Measurements from ENCODE around the gene OXCT1.
"Not testable (repeated sequence)": the region's sequence is repeated elsewhere in the genome, so short reads cannot be mapped to it uniquely, and the experiment has no call there.

OXCT1 gene

GRCh38 chr5:41827792-41828191 is 42.4 kb downstream of the OXCT1 start:
- no peak for DNase-seq (ENCODE audit: low read depth in 2 of 2)

- DNase-seq (ENCODE audit: low read depth in 2 of 2), result no peak
These were observed 48.2 kb downstream of the OXCT1 start for GRCh38 chr5:41822036-41822435.

- DNase-seq (ENCODE audit: low read depth in 2 of 2), result no peak
These were observed 49.2 kb downstream of the OXCT1 start for GRCh38 chr5:41821051-41821450.

- no peak for DNase-seq (ENCODE audit: low read depth in 2 of 2)
These were observed 50.1 kb downstream of the OXCT1 start for GRCh38 chr5:41820150-41820549.

- no peak for DNase-seq (ENCODE audit: low read depth in 2 of 2)
These were observed 52.5 kb downstream of the OXCT1 start for GRCh38 chr5:41817625-41818301.

GRCh38 chr5:41815663-41816229 is 54.5 kb downstream of the OXCT1 start:
- DNase-seq (ENCODE audit: low read depth in 2 of 2), result no peak

- no peak for DNase-seq (ENCODE audit: low read depth in 2 of 2)
These were observed 55.0 kb downstream of the OXCT1 start for GRCh38 chr5:41815261-41815660.

GRCh38 chr5:41814306-41814705 is 55.9 kb downstream of the OXCT1 start:
- DNase-seq (ENCODE audit: low read depth in 2 of 2), result not testable (repeated sequence)

- DNase-seq (ENCODE audit: low read depth in 2 of 2), result no peak
These were observed 58.1 kb downstream of the OXCT1 start for GRCh38 chr5:41812156-41812555.

- DNase-seq (ENCODE audit: low read depth in 2 of 2), result no peak
These were observed 61.1 kb downstream of the OXCT1 start for GRCh38 chr5:41809128-41809527.

- DNase-seq (ENCODE audit: low read depth in 2 of 2), result no peak
These were observed 61.9 kb downstream of the OXCT1 start for GRCh38 chr5:41808294-41808693.

GRCh38 chr5:41797662-41798061 is 72.6 kb downstream of the OXCT1 start:
- DNase-seq (ENCODE audit: low read depth in 2 of 2), result no peak

- no peak for DNase-seq (ENCODE audit: low read depth in 2 of 2)
These were observed 74.2 kb downstream of the OXCT1 start for GRCh38 chr5:41796061-41796460.

GRCh38 chr5:41795125-41795524 is 75.1 kb downstream of the OXCT1 start:
- no peak for DNase-seq (ENCODE audit: low read depth in 2 of 2)

GRCh38 chr5:41794471-41794870 is 75.8 kb downstream of the OXCT1 start:
- DNase-seq (ENCODE audit: low read depth in 2 of 2), result no peak

GRCh38 chr5:41793141-41793770 is 77.0 kb downstream of the OXCT1 start:
- DNase-seq (ENCODE audit: low read depth in 2 of 2), result no peak

GRCh38 chr5:41790038-41790776 is 80.0 kb downstream of the OXCT1 start:
- DNase-seq (ENCODE audit: low read depth in 2 of 2), result no peak

- no peak for DNase-seq (ENCODE audit: low read depth in 2 of 2)
These were observed 80.8 kb downstream of the OXCT1 start for GRCh38 chr5:41789434-41789833.

GRCh38 chr5:41788941-41789368 is 81.3 kb downstream of the OXCT1 start:
- no peak for DNase-seq (ENCODE audit: low read depth in 2 of 2)

GRCh38 chr5:41787265-41787664 is 83.0 kb downstream of the OXCT1 start:
- no peak for DNase-seq (ENCODE audit: low read depth in 2 of 2)

- DNase-seq (ENCODE audit: low read depth in 2 of 2), result no peak
These were observed 85.2 kb downstream of the OXCT1 start for GRCh38 chr5:41785061-41785460.

GRCh38 chr5:41778410-41778809 is 91.8 kb downstream of the OXCT1 start:
- no peak for DNase-seq (ENCODE audit: low read depth in 2 of 2)

- DNase-seq (ENCODE audit: low read depth in 2 of 2), result no peak
These were observed 93.8 kb downstream of the OXCT1 start for GRCh38 chr5:41776435-41776834.

Data from stimulated activated CD8-positive, alpha-beta memory T cell treated with anti-CD3 and anti-CD28 coated beads, Interleukin-7, amount 100 ng/mL, for 1 hour (primary cell).